ENCODE results near the gene METRNL.

METRNL gene

GRCh38 chr17:83108709-83109108 lies 29.3 kb downstream of the METRNL start:
- H3K27ac ChIP-seq: no peak overlapping the region
- TF ChIP-seq ZFX (IDR thresholded peaks at IDR 0.05): no peak
- no peak for TF ChIP-seq CTCF (conservative IDR thresholded peaks at IDR 0.05)

GRCh38 chr17:83109386-83109785 lies 30.0 kb downstream of the METRNL start:
- TF ChIP-seq CTCF (conservative IDR thresholded peaks at IDR 0.05): no peak
- TF ChIP-seq ZFX (IDR thresholded peaks at IDR 0.05): no peak
- no peak overlapping the region for H3K27ac ChIP-seq

DNA sequence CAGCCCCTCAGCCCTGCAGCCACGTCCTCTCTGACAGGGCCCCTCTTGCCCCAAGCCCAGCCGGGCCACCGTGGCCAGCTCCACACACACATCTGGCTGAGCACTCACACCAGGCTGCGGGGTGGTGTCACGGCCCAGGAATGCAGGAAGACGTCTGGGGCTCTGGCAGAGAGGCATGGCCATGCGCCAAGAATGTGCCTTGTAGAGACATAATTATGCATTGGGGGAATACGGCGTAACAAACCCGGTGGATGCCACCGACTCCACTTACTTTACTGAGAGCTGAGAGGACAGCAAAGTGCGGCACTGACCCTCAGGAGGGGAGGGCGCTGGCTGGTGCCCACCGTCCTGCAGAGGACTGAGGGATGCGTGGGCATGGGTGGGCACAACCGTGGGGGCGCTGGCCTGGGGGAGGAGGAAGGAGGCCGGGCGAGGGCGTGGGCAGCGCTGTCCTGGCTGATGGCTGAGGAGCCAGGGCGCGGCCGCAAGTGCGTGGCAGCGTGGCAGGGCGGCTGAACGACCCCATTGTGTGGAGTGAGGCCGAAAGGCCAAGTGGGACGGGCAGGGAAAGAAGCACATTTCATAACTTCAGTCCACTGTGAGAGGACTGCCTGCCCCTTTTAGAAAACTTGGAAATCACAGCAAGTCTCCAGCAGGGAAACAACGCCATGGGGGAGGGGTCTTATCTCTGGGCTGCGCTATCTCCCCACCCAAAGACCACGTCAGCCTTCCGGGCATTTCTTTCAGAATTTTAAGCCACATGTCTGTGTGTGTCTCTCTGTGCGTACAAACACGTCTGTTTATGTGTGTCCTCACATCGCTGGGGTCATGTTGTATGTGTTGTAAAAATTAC lies 30.6 kb downstream of the METRNL start:
- TF ChIP-seq CTCF (conservative IDR thresholded peaks at IDR 0.05) (no peak), ZFX (IDR thresholded peaks at IDR 0.05) (no peak)
- no peak overlapping the region for H3K27ac ChIP-seq

DNA sequence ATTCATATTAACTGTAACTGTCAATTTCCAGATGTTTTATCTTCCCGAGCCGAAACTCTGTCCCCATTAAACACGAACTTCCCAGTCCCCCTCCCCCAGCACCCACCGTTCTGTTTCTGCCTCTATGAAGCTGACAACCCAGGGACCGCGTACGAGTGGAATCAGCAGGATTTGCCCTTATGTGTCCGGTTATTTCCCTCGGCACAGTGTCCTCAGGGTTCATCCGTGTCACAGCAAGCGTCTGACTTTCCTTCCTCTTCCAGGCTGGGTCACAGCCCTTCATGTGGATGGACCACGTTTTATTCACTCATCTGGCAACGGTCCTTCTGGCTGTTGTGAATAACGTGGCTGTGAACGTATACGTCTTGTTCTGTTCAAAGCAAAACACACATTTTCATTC lies 31.3 kb downstream of the METRNL start:
- no peak for TF ChIP-seq CTCF (conservative IDR thresholded peaks at IDR 0.05)
- TF ChIP-seq ZFX (IDR thresholded peaks at IDR 0.05): no peak
- no peak overlapping the region for H3K27ac ChIP-seq

- no peak overlapping the region for H3K27ac ChIP-seq
- TF ChIP-seq ZFX (IDR thresholded peaks at IDR 0.05) (no peak), CTCF (conservative IDR thresholded peaks at IDR 0.05) (no peak)
These were observed 32.3 kb downstream of the METRNL start for GRCh38 chr17:83111516-83112282.

DNA sequence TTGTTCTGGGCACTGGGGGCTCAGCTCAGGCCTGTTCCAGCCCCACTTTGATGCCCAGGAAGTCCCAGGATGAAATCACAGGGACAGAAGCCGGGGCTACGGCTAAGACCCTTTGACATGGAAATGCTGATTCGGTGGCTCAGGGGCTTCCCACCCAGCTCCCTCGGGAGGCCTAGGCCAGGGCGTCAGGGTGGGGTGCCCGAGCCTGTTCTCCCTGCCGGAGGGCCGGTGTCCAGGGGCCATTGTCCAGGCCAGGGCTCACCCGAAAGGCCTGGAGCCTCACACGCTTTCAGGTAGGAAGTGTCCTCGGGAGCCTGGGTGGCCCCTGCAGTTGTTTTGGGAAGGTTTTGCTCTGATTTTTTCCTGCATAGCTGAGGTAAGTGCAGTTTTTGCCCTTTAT lies 34.0 kb downstream of the METRNL start:
- TF ChIP-seq ZFX (IDR thresholded peaks at IDR 0.05) (no peak), CTCF (conservative IDR thresholded peaks at IDR 0.05) (no peak)
- H3K27ac ChIP-seq: no peak overlapping the region

GRCh38 chr17:83113792-83114191 lies 34.4 kb downstream of the METRNL start:
- no peak for TF ChIP-seq CTCF (conservative IDR thresholded peaks at IDR 0.05)
- no peak for TF ChIP-seq ZFX (IDR thresholded peaks at IDR 0.05)
- H3K27ac ChIP-seq: no peak overlapping the region

Measured in C4-2B (cell line).